IPS-15b (cell line): ENCODE measurements around the gene PLCB3.
A peak's percentile ranks its signal among the peaks of the same experiment; 100 is the strongest.

Experiments used
- H3K27me3 ChIP-seq: one replicate; pipeline ENCODE4 v1.6.1; 2013; ENCODE audit warnings: low read length; ENCODE audit not compliant: control insufficient read depth, insufficient read depth
- H3K36me3 ChIP-seq: one replicate; pipeline ENCODE4 v1.6.1; 2013; ENCODE audit warnings: low read length; ENCODE audit not compliant: control insufficient read depth, insufficient read depth
- H3K4me1 ChIP-seq: one replicate; pipeline ENCODE4 v1.6.1; 2013; ENCODE audit warnings: mild to moderate bottlenecking, low read length; ENCODE audit not compliant: control insufficient read depth, insufficient read depth
- H3K4me3 ChIP-seq: one replicate; pipeline ENCODE4 v1.5.1; 2013; ENCODE audit warnings: low read depth, low read length
- H3K9ac ChIP-seq: one replicate; pipeline ENCODE4 v1.6.1; 2013; ENCODE audit warnings: low read depth, mild to moderate bottlenecking, low read length
- H3K9me3 ChIP-seq: one replicate; pipeline ENCODE4 v1.6.1; 2013; ENCODE audit warnings: mild to moderate bottlenecking, low read length; ENCODE audit not compliant: control insufficient read depth, insufficient read depth

Gene PLCB3

GRCh38 chr11:64290352-64291261 lies 39.3 kb downstream of the PLCB3 start:
- peak overlapping the region; percentile 41 for H3K4me3 ChIP-seq
- no peaks in the 10 kb centered on the region for H3K4me1 ChIP-seq
- peaks cover 65% of the 10 kb centered on the region for H3K27me3 ChIP-seq
- no peaks in the 10 kb centered on the region for H3K36me3 ChIP-seq
- no peaks in the 10 kb centered on the region for H3K9me3 ChIP-seq
- no peak overlapping the region for H3K9ac ChIP-seq

GRCh38 chr11:64291262-64291751 lies 40.0 kb downstream of the PLCB3 start, which contains the start of gene KCNK4:
KCNK4 (plus strand) TSS chr11:64291302; CDS start chr11:64293019, 1,717 bp downstream.
- Histone ChIP-seq H3K4me3 (peak within 1 kb of the TSS; percentile 41), H3K36me3 (no peaks in the 10 kb centered on the region), H3K27me3 (peaks cover 72% of the 10 kb centered on the region), H3K9ac (no peak within 1 kb of the TSS), H3K4me1 (no peaks in the 10 kb centered on the region), H3K9me3 (no peaks in the 10 kb centered on the region)

GRCh38 chr11:64291752-64292459 lies 40.6 kb downstream of the PLCB3 start:
- Histone ChIP-seq H3K9me3 (no peaks in the 10 kb centered on the region), H3K27me3 (peaks cover 78% of the 10 kb centered on the region), H3K36me3 (no peaks in the 10 kb centered on the region), H3K4me3 (peak overlapping the region; percentile 39), H3K4me1 (no peaks in the 10 kb centered on the region), H3K9ac (no peak overlapping the region)

DNA sequence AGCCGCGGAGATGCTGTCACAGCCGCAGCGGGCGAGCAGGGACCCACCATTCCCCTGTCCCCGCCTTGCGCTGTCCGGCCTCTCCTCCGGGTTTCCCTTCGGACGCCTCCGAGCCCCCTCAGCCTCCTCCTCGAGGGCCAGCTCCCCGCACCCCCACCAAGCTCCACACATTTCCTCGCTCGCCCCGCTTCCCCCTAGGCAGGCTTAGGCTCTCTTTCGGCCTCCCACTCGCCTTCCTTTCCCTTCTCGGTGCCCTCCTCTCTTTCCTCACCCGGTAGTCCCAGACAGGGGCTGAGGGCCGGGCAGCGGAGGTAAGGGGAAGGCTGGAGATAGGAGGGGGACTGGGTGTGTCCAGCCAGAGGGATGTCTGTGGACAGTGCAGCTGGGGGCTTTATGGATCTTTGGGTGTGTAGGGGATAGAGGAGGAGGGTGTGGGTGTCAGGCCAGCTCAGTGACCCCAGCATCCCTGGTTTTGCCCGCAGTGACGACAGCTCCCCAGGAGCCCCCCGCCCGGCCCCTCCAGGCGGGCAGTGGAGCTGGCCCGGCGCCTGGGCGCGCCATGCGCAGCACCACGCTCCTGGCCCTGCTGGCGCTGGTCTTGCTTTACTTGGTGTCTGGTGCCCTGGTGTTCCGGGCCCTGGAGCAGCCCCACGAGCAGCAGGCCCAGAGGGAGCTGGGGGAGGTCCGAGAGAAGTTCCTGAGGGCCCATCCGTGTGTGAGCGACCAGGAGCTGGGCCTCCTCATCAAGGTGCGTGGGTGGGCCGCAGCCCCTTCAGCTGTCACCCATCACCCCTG lies 41.3 kb downstream of the PLCB3 start:
- Histone ChIP-seq H3K4me3 (peak overlapping the region; percentile 39), H3K9ac (no peak overlapping the region), H3K27me3 (peaks cover 83% of the 10 kb centered on the region), H3K36me3 (no peaks in the 10 kb centered on the region), H3K4me1 (no peaks in the 10 kb centered on the region), H3K9me3 (no peaks in the 10 kb centered on the region)

- Histone ChIP-seq H3K27me3 (peaks cover 98% of the 10 kb centered on the region), H3K4me3 (no peak overlapping the region), H3K36me3 (no peaks in the 10 kb centered on the region), H3K4me1 (no peaks in the 10 kb centered on the region), H3K9ac (no peak overlapping the region), H3K9me3 (no peaks in the 10 kb centered on the region)
These were observed 43.4 kb downstream of the PLCB3 start for GRCh38 chr11:64294774-64295173.

- no peaks in the 10 kb centered on the region for H3K4me1 ChIP-seq
- H3K27me3 ChIP-seq = peaks cover 98% of the 10 kb centered on the region
These were observed 44.4 kb downstream of the PLCB3 start for GRCh38 chr11:64295760-64296159.

GRCh38 chr11:64296236-64296635 lies 44.9 kb downstream of the PLCB3 start:
- Histone ChIP-seq H3K4me1 (no peaks in the 10 kb centered on the region), H3K36me3 (no peaks in the 10 kb centered on the region), H3K4me3 (peak overlapping the region; percentile 45), H3K9me3 (no peaks in the 10 kb centered on the region), H3K27me3 (peaks cover 97% of the 10 kb centered on the region), H3K9ac (no peak overlapping the region)

More at GRCh38 chr11:64295760-64296159, 44.4 kb downstream of the PLCB3 start:
- Histone ChIP-seq H3K36me3 (no peaks in the 10 kb centered on the region), H3K9me3 (no peaks in the 10 kb centered on the region), H3K4me3 (no peak overlapping the region), H3K9ac (no peak overlapping the region)

DNA sequence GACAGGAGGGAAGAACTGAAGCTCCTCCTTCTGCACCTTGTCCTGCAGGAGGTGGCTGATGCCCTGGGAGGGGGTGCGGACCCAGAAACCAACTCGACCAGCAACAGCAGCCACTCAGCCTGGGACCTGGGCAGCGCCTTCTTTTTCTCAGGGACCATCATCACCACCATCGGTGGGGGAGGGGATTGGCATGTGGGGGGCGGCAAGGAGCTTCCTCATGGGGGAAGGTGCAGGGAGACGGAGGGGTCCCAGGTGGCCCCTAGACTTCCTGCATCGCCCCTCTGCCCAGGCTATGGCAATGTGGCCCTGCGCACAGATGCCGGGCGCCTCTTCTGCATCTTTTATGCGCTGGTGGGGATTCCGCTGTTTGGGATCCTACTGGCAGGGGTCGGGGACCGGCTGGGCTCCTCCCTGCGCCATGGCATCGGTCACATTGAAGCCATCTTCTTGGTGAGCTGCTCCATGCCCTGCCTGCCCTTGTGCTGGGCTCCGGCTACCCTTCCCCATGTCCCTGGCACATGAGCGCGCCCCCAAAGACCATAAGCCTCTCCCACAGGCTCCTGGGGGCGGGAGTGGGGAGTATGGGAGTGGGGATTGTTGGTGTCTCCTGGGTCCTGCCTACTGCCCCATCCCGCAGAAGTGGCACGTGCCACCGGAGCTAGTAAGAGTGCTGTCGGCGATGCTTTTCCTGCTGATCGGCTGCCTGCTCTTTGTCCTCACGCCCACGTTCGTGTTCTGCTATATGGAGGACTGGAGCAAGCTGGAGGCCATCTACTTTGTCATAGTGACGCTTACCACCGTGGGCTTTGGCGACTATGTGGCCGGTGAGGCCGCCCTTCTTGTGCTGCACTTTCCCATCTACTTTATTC lies 45.7 kb downstream of the PLCB3 start:
- no peaks in the 10 kb centered on the region for H3K36me3 ChIP-seq
- peak overlapping the region; percentile 45 for H3K4me3 ChIP-seq
- peaks cover 99% of the 10 kb centered on the region for H3K27me3 ChIP-seq

GRCh38 chr11:64297699-64298358 lies 46.5 kb downstream of the PLCB3 start:
- Histone ChIP-seq H3K9ac (no peak overlapping the region), H3K9me3 (no peaks in the 10 kb centered on the region), H3K27me3 (peaks cover 91% of the 10 kb centered on the region), H3K4me3 (peak overlapping the region; percentile 45), H3K36me3 (no peaks in the 10 kb centered on the region), H3K4me1 (no peaks in the 10 kb centered on the region)

More for the DNA sequence above, 45.7 kb downstream of the PLCB3 start:
- no peaks in the 10 kb centered on the region for H3K4me1 ChIP-seq
- H3K9ac ChIP-seq = no peak overlapping the region
- H3K9me3 ChIP-seq = no peaks in the 10 kb centered on the region
